HG03175 (cell line): ENCODE results near the gene MBNL2.

Source experiments
- ATAC-seq: cut with Tn5 transposase; IDR thresholded peaks from one replicate; pipeline ENCODE4 v1.9.1; 2021; ENCODE audit warnings: mild to moderate bottlenecking, moderate library complexity; ENCODE audit not compliant: unreplicated experiment

The MBNL2 gene

DNA sequence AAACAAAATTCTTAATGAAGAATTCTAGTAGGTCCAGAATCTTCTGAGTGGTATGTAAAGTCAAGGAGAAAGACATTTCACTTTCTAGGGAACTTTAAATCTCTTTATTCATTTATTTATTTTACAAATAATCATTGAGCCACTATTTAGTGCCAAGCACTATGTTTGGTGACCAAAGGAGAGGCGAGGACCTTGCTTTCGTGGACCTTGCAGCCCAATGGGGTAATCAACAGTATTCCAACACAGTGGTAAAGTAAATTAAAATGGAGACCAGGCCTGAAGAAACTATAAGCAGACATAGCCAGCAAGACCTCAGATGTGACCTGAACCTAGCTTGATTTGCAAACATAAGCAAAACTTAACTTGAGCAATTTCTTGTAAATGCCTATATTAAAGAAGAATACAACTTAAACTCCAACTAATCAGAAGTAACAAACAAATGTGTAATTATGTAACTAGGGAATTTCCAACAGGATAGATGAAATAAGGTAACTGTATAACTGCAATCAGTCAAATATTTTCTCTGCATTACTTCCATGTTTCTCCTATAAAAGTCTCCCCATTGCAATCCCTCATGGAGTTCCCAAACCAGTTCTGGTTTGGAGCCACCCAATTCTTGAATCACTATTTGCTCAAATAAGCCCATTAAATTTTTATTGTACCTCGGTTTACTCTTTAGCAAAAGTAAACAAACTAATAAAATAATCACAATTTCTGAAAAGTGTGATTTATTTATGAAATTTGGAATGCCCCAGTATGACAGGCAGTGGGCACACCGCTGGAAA, 67.6 kb downstream of the MBNL2 start:
- ATAC-seq, result no peak

DNA sequence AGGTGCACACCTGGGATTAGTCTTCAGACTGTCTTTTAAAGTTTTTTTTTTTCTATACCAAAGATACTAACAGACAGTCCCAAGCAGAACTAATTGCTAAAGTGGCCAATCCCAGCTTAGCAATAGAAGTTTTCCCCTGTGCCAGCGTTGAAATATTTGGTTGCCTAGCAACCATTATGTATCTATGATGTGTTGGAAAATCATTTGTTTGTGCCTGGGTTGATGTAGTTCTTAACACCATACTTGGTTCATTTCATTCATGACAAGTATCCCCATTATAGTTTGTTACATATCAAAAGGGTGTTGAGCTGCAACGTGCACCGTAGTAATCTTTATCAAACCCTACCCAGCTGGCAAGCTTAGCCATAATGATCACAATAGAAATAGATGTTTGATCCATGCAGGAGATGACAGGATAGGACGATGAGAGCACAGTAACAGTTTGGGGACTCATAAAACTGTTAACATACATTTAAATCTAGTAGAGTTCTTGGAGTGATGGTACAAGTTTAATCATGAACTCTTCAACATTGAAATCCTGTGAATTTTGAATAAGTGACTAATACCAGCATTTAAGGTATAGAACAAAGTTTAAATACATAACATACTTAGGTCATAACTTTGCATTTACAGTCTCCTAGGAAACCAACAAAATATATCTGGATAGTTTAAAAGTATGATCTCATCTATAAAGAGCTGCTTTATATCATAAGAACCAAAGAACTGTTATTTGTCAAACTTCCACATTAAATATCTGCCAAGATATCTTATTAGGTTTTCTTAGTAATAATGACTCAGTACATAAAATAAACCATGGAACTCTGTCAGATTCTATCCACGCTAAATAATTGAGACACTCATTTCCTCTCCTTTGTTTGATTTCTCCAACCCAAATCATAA, 73.4 kb downstream of the MBNL2 start:
- ATAC-seq, result no peak

DNA sequence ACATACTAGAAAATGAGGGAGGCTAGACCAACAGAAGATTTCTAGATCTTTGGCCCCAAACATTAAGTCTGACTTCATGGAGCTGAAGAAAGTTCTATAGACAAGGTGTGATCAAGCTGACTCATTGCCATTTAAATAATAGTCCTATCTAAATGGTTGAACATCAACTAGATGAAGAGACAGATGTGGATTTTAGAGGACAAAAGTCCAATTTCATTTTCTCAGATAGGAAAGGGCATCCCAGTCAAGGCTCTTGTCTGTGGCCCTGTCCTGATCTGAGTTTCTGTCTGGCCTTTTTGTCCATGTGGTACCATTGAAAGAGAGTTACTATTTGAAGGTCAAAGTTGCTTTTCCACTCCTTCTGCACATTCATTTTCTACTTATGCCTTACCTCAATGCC, 74.6 kb downstream of the MBNL2 start:
- ATAC-seq, result no peak

DNA sequence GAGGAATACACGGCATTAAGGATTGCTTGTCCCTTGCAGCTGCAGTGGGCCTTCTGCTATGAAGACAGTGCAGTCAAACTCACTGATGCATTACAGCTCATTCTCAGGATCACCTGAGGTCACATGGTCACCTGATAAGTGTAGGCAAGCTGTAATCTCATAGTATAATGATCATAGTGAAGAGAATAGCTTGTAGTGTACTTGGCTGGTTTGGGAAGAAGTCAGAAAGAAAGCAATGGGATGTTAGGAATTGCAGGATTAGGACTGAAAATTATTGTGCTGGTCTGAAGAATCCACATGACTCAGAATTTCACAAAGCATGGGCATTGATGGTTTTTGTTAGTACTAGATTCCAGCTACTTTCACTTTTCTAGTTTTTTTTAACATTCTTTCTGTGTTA, 76.7 kb downstream of the MBNL2 start:
- ATAC-seq, result no peak

DNA sequence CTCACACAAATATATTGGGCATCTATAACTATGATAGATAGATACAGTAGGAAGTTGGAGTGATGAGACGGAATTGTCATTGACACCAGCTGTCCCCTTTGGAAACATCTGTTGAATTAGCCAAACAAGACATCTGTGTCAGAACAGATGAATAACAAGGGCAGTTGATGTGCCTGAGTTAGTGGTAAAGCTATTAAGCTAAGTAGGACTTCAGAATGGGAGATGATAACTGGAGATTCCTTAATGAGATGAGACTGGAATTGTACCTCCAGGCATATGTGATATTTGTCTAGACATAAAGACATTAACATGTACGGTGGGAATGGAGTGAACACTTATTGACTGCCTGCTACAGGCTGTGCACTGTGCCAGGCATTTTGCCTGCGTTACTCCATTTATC, 78.7 kb downstream of the MBNL2 start:
- ATAC-seq, result no peak

DNA sequence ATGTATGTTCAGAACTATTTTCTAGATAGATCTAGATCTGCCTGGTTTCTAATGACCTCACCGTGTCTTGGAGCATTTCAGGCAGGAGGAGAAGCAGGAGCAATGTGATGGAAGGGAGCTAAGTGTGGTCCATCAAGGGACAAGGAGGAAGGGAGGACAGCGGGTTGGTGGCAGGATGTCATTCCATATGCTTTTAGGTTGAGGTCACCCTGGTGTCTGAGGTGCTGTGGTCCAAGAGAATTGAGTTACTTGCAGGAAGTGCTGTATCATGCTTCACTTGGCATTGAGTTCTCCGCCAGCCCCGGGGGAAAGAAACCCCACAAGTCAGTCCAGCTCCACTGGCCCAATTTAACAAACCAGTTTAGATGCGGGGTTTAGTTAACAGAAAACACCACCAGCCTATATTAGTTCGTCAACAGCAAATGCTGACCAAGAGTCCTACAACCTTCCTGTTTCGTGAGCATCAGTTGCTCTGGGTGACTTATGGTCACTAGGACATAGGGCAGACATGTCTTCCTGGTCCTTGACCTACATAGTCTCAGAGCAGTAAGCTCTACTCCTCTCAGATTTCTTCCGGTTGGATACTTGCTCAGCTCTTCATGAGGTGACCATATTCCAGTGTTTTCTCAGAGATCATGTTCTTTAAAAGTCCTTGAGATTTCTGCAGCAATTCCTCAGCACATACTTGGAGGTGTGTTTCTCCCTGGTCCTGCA, 79.4 kb downstream of the MBNL2 start:
- no peak for ATAC-seq

DNA sequence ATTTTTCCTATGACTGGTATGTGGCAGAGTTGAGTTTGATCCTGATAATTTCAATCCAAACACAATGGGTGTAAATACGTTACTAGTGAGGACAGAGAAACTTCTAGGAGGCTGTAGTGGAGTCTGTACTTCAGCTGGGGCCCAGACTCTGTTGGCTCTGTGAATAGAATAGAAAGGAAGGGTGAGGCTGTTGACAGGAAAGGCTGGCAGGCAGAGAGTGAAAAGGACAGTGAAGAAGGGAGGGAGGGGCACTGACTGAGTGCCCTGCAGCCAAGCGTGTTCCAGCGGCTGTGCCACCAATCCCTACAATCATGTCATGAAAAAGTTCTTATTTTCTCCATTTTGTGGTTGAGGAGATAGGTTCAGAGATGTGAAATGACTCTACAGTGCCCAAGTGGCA, 80.5 kb downstream of the MBNL2 start:
- ATAC-seq, result no peak

DNA sequence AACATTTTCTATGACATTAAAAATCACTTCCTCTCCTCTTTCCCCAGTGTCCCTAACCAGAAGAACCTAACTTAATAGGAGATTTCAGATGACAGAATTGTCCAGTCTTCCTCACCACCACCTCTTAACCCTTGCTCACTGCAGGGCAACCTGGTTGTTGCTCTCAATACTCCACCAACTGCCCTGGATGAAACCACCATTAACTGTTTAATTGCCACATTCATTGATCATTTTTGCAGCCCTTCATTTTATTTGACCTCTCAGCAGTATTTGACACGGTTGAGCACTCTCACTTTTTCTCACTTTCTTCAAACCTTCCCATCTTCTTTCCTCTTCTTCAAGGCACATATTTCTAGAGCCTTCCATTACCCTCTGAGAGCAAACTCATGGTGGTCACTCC, 84.0 kb downstream of the MBNL2 start:
- ATAC-seq, result no peak

DNA sequence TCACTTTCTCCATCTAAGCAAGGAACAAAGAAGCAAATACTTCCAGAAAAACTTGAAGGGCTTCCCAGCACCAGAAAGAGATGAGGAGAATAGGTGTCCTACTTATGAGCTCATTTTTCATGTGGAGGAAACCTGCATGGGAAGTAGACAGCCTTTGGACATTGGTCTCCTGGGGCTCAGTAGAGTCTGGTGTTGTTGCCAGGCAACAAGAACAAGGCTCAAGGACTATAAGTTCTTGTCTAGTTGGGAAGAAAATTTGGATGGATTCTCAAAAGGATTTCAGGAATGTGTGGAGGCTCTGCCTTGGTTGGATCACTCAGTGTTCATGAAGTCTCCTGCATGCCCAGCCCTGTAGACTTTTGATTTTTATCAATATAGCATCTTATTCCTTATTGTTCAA, 84.5 kb downstream of the MBNL2 start:
- ATAC-seq, result no peak

DNA sequence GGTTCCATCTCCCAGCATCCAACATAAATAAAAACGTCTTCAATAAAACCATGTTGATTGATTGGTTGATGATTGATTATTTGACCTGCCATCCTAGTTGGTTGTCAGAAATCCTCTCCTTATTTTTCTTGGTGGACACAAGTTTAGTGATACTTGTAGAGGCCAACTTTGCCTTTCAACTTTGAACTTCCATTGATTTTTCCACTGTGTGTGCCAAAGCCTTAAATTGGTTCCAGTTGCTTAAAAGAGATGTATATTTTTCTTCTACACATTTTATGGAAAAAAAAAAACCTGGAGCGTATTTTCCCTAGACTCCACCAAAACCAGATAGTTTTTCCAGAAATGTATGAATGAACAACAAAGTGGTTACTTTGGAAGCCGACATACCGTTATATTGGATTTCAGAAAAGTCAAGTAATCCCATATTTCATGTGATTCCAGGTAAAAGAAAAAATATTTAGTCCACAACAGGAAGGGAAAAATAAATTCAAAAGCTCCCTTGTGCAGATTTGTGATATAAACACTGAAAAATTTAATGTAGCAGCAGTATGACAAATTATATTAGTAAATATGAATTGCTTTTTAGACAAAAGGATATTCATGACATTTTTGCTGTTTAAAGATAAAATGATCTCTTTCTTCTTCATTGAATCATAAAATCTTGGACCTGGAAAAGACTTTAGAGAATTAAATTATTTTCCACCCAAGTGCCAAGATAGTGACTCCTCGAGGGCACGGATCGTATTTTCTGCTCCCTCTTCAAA, 85.2 kb downstream of the MBNL2 start:
- ATAC-seq, result no peak

DNA sequence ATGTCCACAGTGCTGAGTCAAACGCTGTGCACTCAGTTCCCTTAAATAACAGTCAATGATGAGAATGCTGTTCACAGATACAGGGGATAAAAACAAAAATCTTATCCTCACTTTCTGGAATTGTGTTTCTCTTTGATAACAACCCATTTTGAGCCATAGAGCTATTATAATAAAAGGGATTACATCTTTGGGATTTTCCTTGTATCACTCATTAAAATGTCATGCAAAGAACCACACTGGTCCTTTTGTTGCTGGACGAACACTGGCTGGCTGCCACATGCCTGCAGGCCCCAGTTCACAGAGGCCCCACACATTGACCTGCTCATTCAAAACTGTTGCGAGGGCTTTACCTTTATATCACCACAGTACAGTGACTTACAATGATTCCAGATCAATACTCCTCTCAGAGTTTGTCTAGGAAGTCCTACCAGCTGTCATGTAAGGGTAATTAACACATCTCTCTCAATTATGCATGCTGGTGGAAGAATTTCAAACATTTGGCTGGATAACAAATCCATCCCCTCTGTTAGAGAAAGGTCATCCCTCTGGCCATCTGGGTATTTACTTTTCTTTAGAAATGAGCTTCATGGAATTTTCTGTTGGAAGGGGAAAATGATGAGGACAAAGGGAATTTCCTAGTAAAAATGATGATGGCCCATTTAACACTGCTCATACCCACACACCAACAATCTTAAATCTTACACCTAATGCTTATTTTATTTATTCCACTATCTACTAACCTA, 85.9 kb downstream of the MBNL2 start:
- ATAC-seq, result no peak

DNA sequence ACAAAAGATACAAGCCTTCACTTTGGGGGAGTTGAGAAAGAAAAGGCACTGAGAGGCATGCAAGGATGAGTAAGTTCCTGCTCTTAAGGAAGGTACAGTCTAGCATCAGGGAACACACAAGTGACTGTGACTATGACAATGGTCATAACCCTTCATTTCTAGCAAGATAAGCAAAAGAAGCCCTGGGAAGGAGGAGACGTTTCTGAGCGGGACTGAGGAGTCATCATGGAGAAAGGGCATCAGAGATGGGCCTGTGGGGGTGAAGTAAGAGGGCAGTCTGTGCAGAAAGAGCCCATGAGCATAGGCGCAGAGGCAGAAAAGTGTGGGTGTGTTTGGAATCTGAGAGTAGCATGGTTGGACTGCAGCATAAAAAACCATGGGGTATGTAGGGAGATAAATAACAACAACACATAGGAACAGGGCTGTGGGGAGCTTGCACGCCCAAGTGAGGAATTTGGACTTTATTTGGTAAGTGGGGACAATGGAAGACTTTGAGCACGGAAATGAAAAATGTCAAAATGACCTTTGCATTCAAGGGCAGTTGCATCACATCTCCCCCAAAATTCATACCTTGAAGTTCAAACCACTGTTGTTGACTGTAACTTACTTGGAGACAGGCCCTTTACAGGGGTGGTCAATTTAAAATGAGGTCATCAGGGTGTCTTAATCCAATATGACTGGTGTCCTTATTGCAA, 86.7 kb downstream of the MBNL2 start:
- ATAC-seq, result no peak

DNA sequence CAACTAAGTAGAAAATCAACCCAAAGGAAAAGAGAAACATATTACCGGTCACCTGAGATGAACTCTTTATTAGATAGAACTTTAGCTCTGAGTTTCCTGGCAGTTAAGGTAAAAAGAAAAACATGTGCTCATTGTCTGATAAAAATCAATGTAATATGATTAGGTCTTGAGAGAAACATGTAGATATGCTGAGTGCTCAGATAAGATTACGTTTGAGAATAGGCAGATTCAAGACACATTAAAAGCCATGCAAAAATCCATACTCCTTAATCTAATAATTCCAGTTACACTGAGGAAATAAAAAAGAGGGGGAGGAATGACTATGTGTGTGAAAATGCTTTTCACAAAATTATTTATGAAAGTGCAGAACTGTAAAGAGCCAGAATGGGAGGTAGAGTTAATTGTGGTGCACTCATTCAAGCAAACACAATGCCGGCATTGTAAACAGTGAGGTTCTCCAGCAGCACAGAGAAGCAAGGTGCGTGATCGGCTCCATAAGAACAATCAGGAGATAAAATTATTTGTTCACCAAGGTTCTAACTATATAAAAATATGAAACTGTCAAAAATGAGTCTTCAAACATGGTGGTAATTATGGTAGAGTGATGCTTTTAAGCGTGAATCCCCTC, 88.8 kb downstream of the MBNL2 start:
- no peak for ATAC-seq

DNA sequence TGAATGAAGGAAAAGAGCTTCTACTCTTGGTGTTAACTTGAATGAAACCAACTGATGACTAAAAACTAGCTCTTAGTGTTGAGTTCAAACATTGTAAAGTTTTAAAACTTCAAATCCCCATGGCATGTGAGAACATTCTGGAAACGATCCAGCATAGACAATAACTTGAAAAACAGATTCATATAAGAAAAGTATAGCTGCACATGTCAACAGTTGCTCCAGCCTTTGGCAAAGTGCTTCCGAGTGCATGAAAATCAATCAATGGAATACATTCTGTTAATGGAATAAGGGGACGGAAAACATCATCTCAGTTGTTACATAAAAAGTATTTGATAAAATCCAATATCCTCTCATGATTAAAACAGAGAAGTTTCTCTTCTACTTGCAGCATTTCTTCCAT, 89.8 kb downstream of the MBNL2 start:
- no peak for ATAC-seq

DNA sequence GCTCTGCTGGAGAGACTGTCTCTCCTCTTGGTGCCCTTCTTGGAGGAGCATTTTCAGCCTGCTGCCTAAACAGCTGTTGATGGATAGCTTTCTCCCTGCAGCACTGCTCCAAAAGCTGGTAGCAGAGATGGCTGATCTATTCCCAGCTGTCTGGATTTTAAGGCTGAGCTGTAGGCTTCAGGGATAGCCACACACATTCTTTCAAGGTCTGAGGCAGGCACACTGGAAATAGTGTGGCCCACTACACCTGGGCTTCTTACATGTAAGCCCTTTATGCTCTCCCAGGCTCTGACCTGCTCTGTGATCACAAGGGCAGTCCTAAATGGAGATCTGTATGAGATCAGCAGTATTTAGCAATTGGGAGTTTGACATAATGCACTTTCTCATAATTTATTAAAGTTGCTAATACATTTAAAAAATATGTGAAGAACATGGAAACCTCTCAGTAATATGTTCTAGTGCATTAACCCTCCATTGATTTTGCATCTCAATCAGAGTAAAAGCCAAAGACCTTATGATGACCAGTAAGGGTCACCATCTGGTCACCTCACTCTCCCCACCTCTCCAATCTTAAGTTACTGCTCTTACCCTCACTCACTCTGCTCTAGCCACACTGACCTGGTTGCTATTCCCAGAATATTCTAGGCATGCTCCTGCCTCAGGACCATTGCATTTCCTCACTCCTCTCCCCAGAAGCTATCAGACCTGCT, 91.6 kb downstream of the MBNL2 start:
- ATAC-seq, result no peak

DNA sequence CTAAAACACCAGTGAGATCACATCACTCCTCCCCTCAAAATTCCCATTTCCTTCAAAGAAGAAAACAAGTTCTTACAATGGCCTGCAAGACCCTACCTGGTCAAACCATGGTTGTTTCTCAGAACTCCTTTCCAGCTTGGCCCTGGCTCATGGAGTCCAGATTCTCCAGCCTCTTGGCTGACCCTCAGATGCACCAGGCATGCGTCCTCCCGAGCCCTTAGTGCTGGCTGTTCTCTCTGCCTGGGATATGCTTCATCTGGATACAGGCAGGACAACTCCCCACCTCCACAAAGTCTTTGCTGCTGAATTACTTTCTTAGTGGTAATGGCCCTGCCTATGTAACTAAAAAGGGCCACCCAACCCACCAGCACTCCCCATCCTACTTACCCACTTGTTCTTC, 94.3 kb downstream of the MBNL2 start:
- no peak for ATAC-seq

DNA sequence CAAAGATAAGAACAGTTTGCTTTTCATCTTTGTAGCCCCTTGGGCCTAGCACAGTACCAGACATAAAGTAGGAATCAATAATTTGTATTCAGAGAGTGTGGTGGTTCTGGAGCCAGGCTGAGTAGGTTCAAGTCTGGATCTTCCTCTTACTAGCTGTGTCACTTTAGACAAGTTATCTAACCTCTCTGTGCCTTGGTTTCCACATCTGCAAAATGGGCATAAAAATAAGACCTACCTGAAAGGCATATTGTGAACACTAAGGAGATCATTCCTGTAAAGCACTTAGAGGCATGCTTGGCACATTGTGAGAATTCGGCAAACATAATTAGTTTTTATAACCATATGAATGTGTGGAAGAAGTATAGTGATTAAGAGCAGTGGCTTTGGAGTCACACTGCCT, 95.8 kb downstream of the MBNL2 start:
- ATAC-seq, result no peak

DNA sequence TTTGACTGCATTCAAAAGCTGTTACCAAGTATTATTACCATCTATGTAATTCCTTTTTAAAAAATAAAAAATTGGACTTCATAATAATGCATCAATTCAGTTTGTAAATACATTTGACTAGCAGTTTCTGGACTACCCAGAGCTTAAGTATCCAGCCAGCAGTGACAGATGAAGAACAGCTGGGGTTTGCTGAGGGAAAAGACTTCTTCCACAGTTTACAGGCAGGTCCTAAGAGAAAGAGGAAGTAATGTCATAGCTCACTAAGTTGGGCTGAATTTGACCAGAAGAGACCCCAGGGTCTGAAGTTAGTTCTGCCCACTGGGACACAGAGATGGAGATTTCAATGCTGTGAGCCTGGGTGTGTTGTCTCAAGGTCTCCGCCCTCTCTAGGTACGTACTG, 96.4 kb downstream of the MBNL2 start:
- no peak for ATAC-seq
